Activated CD4-positive, alpha-beta T cell treated with anti-CD3 and anti-CD28 coated beads, Interleukin-2, Interleukin-4, amounts not matched to agents 100 ng/mL and 50 ng/mL, durations not matched to agents 16 hours and 8 hours (primary cell): ENCODE measurements around the gene HNF4A.
"Not testable (repeated sequence)": the region's sequence is repeated elsewhere in the genome, so short reads cannot be mapped to it uniquely, and the experiment has no call there.

ENCODE experiments used
- DNase-seq: peaks from one replicate; pipeline ENCODE4 v3.0.0-alpha.2; 2020; ENCODE audit warnings: low spot score

The HNF4A gene

DNA sequence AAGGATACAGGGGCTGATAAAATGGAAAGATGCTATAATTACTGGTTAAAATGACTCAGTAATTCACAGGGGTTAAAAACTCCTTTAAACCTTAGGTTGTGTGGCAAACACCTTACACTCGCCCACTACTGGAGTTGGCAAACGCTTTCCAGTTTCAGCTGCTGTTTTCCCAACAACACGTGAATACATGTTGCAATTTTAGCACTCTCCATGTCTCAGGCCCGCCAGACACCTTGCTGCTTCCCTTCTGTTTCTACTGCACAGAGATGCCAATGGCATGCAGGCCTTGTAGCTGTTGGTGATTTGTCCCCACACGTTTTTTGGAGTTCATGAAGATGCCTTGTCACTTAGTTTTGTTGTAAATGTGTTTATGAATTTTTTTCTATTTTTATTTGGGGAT is 114.8 kb downstream of the HNF4A start:
- DNase-seq: no peak

DNA sequence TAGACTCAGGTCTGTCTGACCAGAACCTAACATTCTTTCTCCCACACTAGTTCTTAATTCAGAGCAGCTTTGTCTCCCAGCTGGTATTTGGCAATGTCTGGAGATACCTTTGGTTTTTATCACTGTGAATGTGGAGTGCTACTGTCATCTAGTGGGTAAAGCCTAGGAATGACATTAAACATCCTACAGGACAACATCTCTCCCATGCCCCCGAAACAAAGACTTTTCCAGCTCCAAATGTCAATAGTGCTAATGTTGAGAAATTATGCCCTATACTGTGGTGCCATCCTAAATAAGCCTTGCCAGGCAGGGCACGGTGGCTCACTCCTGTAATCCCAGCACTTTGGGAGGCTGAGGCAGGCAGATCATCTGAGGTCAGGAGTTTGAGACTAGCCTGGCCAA is 116.0 kb downstream of the HNF4A start:
- no peak for DNase-seq

DNA sequence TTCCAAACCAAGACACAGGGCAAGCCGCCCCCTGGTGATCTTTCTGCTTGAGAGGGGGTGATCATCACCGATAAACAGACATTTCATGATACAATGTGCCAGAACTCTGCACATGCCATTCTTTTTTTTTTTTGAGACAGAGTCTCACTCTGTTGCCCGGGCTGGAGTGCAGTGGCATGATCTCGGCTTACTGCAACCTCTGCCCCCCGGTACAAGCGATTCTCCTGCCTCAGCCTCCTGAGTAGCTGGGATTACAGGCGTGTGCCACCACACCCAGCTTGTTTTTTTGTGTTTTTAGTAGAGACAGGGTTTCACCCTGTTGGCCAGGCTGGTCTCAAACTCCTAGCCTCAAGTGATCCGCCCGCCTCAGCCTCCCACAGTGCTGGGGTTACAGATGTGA is 116.8 kb downstream of the HNF4A start:
- DNase-seq: not testable (repeated sequence)

DNA sequence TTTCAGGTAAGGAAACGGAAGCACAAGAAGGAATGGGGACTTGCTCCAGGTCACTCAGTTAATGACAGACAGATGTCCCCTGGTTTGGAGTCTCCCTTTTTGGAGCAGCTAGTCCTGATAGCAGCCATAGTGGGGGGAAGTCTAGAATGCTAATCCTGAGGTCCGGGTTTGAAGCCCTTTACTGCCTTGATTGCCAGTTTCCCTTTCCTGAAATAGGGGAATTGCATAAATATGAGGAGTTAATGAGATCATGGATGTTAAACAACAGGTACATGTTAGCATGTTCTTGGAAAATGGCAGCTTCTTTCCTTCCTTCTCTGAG is 119.8 kb downstream of the HNF4A start:
- DNase-seq: no peak

DNA sequence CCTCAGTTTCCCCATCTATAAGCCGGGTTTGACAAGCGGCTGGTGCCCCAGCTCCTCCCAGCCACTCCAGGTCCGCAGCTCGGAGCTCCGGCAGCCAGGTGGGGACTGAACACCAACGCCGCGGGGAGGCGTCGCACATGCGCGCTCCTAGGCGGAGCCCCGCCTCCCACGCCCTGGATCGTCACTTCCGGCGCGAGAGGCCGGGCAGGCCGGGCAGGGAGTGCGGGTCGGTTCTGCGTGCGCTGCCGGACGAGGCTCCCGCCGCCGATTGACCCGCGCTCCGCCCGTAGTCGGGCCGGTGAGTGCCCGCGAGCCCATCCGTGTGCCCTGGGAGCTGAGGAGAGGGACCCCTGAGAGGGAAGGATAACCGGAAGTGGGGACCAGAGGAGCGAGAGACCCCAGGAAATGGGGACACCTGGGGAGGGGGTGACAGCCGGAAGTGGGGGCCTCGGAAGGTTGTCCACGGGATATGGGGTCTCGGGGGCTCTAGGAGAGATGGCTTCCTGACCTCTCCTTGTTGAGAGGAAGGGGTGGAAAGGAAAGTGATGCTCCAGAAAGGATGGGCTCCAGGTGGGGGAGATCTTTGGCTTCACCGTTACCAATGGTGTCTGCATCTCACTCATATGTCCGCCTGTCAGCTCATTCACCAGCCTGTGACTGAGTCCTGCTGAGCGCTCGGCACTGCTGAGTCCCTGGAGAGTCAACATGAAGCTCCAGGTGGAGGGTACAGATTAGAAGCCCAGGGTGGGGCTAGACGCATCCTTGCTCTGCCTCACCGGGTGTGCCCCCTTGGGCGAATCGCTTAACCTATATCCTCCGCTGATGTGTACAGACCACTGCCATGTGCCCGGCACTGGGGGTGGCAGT is 120.4 kb downstream of the HNF4A start, which contains the start of gene TTPAL:
TTPAL (plus strand) TSS at position 181 of the 867 bp plus-strand sequence. CDS start 4,126 bp downstream, outside the sequence.
- DNase-seq: peak; percentile 90

DNA sequence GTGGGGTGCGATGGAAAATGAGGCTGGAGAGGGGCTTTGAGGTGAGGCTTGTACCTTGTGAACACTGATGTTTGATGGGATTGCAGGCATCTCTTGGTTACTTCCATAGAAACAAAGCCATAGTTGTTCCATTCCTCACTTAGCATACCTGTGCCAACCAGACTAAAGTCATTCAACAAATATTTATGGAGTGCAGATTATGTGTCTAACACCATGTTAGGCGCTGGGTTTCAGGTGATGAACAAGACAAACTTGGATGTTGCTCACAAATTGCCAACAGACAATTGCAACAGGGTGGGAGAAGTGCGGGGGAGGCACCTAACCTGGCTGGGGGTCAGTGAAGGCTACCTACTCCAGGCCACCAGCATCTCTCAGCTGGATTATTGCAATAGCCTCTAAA is 121.7 kb downstream of the HNF4A start:
- no peak for DNase-seq

DNA sequence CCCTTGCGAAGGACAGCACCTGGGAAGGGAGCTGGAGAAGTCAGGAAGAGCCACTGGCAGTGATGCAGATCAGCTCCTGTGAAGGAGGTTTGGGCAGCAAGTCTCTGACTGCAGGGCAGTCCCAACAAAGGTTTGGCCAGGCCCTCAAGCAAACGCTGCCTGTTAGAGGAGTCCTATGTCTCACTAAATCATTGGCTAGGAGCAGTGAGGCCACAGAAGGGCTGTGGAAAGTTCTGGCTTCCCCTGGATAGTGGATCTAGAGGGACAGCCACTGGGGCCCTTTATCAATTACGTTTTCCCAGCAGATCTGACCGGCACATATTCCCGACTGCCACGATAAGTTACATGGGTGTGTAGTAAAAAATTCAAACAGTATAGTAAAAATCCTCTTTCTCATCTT is 122.7 kb downstream of the HNF4A start:
- no peak for DNase-seq

DNA sequence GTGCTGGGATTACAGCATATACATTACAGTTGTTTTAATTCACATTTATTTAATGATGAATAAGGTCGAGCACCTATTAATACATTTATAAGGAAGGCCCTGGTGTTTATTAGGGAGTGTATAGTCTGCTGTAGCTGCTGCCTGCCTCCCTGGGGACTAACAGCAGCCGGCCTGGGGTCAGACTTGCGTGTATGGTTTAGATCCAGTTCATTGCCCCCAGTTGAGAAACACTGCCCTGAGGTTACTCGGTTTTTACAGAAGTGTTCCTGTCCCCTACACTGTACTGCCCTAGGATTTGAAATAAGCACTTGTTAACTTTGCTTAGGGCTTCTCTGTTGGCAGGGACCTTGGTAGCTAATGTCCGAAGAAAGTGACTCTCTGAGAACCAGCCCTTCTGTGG is 124.1 kb downstream of the HNF4A start:
- no peak for DNase-seq

DNA sequence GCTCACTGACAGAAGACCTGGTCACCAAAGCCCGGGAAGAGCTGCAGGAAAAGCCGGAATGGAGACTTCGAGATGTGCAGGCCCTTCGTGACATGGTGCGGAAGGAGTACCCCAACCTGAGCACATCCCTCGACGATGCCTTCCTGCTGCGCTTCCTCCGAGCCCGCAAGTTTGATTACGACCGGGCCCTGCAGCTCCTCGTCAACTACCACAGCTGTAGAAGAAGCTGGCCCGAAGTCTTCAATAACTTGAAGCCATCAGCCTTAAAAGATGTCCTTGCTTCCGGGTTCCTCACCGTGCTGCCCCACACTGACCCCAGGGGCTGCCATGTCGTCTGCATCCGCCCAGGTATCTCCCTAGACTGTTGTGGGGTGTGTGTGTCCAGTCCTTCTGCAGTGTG is 124.6 kb downstream of the HNF4A start:
- DNase-seq: no peak

DNA sequence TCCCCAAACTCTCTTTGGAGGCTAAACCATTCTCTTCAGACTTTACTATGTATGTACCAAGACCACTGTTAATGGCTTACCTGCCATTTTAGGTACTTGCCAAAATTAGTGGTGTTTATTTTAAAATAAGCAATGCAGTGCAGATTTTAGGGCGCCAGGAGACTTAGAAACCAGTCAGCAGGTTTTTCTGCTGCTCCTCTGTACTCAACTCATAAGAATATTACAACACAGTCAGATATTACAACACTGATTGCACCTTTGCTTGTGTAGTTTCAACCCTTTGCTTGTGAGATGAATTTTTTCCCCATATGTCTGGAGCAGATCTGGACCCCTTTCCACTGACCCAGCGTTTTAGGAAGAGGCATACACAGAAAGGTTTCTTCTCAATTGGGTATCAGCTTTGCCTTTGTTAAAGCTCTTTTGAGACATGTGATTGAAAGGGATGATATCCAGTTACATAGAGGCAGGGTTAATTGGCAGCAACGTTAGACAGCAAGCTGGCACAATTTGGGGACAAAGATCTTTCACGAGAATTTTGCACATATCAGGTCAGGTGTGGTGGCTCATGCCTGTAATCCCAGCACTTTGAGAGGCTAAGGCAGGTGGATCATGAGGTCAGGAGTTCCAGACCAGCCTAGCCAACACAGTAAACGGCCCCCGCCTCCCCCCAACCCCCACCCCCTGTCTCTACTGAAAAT is 126.4 kb downstream of the HNF4A start:
- no peak for DNase-seq

DNA sequence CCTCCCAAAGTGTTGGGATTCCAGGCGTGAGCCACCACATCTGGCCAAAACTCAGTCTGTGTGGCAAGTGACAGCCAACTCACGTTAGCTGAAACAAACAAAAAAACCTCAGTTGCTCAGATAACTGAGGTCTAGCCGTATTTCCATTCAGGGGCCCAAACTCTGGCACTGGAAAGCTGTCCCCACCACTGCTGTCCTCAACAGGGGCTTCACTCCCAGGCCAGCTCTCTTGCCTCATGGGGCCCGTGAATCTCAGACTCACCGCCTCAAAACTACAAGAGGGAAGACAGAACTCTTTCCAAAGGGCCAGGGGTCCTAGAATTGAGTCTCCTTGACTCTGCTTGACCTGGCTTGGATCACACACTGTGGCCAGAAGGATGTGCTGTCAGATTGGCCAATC is 127.6 kb downstream of the HNF4A start:
- no peak for DNase-seq
